GM13977 (cell line): Measurements from ENCODE around the gene TTLL5.

Source experiments
- DNase-seq: peaks from one replicate; pipeline ENCODE4 v3.0.0; 2012; ENCODE audit warnings: low spot score
- CTCF ChIP-seq: IDR thresholded peaks from 2 replicates; pipeline ENCODE4 v1.5.1; 2012; ENCODE audit warnings: mild to moderate bottlenecking, control low read depth; ENCODE audit not compliant: insufficient read depth; ENCODE audit errors: extremely low read depth, missing control alignments
- in situ Hi-C: fragments of 300-500 bp; cut with MboI; formaldehyde crosslinking; loops from one replicate; pipeline ENCODE4 v1.12.0; 2022; ENCODE audit warnings: low sequenced_read_pairs, low pct_unique_long_range_greater_than_20kb, mixed read lengths, inconsistent platforms; ENCODE audit not compliant: unreplicated experiment

Gene TTLL5

GRCh38 chr14:75805646-75806045, 144.6 kb downstream of the TTLL5 start:
- no peak for TF ChIP-seq CTCF
- no peak for DNase-seq
- in situ Hi-C loops: no loop called here

GRCh38 chr14:75806352-75806832, 145.3 kb downstream of the TTLL5 start:
- TF ChIP-seq CTCF: no peak
- in situ Hi-C loops: no loop called here
- DNase-seq: no peak

GRCh38 chr14:75807667-75808360, 146.8 kb downstream of the TTLL5 start:
- no peak for TF ChIP-seq CTCF
- in situ Hi-C loops: no loop called here
- DNase-seq: no peak

- no peak for TF ChIP-seq CTCF
- no peak for DNase-seq
- in situ Hi-C loops: no loop called here
Measured at GRCh38 chr14:75811136-75811829, 150.2 kb downstream of the TTLL5 start.

- in situ Hi-C loops: no loop called here
- DNase-seq: no peak
- no peak for TF ChIP-seq CTCF
Measured at GRCh38 chr14:75811872-75812499, 150.9 kb downstream of the TTLL5 start.

- in situ Hi-C loops: no loop called here
- TF ChIP-seq CTCF: no peak
- no peak for DNase-seq
Measured at GRCh38 chr14:75812622-75813021, 151.6 kb downstream of the TTLL5 start.
